ENCODE measurements around the gene FAF1. TPM values are rescaled to one million over a fixed set of nuclear protein-coding genes. Genes with fewer than 3 reads are reported as not detected.

The FAF1 gene
- total RNA-seq, 4 donors from 2014 or later, result 47.1 to 87.0 (median 79.4) TPM

DNA sequence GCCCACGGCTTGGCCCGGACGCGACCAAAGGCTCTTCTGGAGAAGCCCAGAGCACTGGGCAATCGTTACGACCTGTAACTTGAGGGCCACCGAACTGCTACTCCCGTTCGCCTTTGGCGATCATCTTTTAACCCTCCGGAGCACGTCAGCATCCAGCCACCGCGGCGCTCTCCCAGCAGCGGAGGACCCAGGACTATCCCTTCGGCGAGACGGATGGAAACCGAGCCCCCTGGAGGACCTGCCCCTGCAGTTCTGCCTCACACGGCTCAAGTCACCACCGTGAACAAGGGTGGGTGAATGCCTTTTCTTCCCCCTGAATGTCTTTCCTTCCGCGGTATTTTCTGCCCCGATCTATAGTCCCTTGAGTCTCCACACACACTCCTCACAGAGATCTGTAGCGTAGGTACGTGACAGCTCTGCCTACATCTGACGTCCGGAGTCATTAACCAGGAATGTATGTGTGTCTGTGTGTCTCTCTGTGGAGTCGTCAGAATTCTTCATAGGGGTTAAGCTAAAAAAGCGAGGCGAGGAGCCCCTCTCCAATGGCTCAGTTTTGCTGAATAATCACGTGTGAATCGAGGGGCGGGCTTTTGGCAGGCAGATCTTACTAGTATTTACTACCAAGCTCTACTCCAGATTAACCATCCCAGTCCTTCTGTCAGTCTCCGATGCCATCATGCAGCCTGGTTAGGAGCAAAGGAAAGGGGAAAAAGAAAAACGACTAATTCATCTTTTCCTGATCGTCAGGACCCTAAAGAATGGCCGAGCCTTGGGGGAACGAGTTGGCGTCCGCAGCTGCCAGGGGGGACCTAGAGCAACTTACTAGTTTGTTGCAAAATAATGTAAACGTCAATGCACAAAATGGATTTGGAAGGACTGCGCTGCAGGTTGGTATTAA lies 9.8 kb upstream of the FAF1 start, which contains the start of gene CDKN2C:
Gene CDKN2C (plus strand): TSS at position 635 of the 898 bp plus-strand sequence. CDS start 124 bp downstream, at position 759.
- intact Hi-C loops (cut with DNase I), result no loop called here
- 1 to 2% methylated on average over 34 to 40 of the region's 44 CpGs for WGBS, 2 donors
- peak; percentile 77 to 81 for DNase-seq

GRCh38 chr1:50968821-50969610 lies 8.9 kb upstream of the FAF1 start:
- intact Hi-C loops (cut with DNase I), result no loop called here
- H3K36me3 ChIP-seq, result no peaks in the 10 kb centered on the region
- no peaks in the 10 kb centered on the region for H3K9me3 ChIP-seq
- no peaks in the 10 kb centered on the region for H3K27me3 ChIP-seq
- peak; percentile 54 to 61 for DNase-seq
- peak overlapping the region; percentile 95 to 98 (median 96) for H3K27ac ChIP-seq
- peak overlapping the region; percentile 42 to 85 (median 84) for H3K4me3 ChIP-seq (replicated peaks in 1 of 3)
- no peak for TF ChIP-seq POLR2A (IDR thresholded peaks at IDR 0.05)
- TF ChIP-seq, protein P1, sequence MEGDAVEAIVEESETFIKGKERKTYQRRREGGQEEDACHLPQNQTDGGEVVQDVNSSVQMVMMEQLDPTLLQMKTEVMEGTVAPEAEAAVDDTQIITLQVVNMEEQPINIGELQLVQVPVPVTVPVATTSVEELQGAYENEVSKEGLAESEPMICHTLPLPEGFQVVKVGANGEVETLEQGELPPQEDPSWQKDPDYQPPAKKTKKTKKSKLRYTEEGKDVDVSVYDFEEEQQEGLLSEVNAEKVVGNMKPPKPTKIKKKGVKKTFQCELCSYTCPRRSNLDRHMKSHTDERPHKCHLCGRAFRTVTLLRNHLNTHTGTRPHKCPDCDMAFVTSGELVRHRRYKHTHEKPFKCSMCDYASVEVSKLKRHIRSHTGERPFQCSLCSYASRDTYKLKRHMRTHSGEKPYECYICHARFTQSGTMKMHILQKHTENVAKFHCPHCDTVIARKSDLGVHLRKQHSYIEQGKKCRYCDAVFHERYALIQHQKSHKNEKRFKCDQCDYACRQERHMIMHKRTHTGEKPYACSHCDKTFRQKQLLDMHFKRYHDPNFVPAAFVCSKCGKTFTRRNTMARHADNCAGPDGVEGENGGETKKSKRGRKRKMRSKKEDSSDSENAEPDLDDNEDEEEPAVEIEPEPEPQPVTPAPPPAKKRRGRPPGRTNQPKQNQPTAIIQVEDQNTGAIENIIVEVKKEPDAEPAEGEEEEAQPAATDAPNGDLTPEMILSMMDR (IDR thresholded peaks at IDR 0.05), result no peak
- 1 to 2% methylated on average over 16 to 28 of the region's 65 CpGs for WGBS, 2 donors
- peaks cover 8 to 9% of the 10 kb centered on the region in 2 donors for H3K4me1 ChIP-seq

More for the DNA sequence above, 9.8 kb upstream of the FAF1 start, which contains the start of gene CDKN2C:
- peak in 1 of 2 donors; percentile 74 for TF ChIP-seq POLR2A (IDR thresholded peaks at IDR 0.05)
- TF ChIP-seq, protein P1 (IDR thresholded peaks at IDR 0.05), result no peak
- H3K9me3 ChIP-seq, result no peaks in the 10 kb centered on the region
- peaks cover 8 to 9% of the 10 kb centered on the region in 2 donors for H3K4me1 ChIP-seq
- no peaks in the 10 kb centered on the region for H3K36me3 ChIP-seq
- H3K4me3 ChIP-seq (replicated peaks in 1 of 3), result peak within 1 kb of the TSS; percentile 42 to 85 (median 84)
- H3K27ac ChIP-seq, result peak within 1 kb of the TSS; percentile 95 to 98 (median 96)
- no peaks in the 10 kb centered on the region for H3K27me3 ChIP-seq

- Histone ChIP-seq H3K4me3 (replicated peaks in 1 of 3) (peak overlapping the region; percentile 42 to 85 (median 84)), H3K4me1 (peaks cover 8 to 9% of the 10 kb centered on the region in 2 donors), H3K9me3 (no peaks in the 10 kb centered on the region), H3K27me3 (no peaks in the 10 kb centered on the region), H3K36me3 (no peaks in the 10 kb centered on the region), H3K27ac (peak overlapping the region; percentile 95 to 98 (median 96))
- DNase-seq, result peak; percentile 92 to 93
- 0% methylated on average over 34 to 47 of the region's 70 CpGs for WGBS, 2 donors
- TF ChIP-seq, protein P1 (IDR thresholded peaks at IDR 0.05), result peak in 5 of 6 experiments; percentile 31 to 47 (median 36)
- TF ChIP-seq POLR2A (IDR thresholded peaks at IDR 0.05), result peak; percentile 49 to 88
- intact Hi-C loops (cut with DNase I), result no loop called here
Observed at GRCh38 chr1:50968158-50968820, 8.2 kb upstream of the FAF1 start.

DNA sequence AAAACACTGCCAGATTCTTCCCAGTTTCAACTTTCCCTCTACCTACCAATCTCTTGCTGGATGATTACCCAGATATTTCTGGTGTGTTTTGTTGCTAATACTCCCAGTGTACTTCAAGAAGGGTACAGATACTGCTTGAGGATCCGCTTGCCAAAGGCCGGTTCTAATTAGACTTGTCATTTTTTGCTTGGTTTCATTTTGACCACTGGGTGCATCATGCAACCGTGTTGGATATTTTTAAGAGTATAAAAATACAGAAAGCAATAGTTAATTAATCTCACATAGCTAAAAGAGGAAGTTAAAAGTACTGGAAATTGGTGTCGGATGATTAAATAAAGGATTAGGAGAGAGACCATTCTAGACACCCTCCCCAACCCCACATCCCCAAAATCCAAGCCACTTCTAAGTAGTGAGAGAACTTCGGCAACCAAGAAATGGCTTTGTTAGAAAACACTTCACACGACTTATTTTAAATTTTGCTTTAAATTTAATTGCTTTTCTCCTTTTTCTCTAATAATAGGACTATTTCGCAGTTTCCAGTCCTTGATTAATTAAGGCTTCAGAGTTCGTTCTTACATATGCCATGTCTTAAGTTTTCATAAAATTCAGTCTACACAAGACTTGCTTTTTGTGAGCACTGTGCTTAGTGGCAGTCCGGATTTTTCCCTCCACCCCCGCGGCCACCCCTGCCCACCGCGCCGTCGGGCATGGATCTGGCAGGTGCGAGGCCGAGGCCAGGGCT lies 7.5 kb upstream of the FAF1 start:
- intact Hi-C loops (cut with DNase I), result no loop called here
- H3K27me3 ChIP-seq, result no peaks in the 10 kb centered on the region
- peak; percentile 13 to 15 for DNase-seq
- no peaks in the 10 kb centered on the region for H3K9me3 ChIP-seq
- TF ChIP-seq, protein P1 (IDR thresholded peaks at IDR 0.05), result no peak
- TF ChIP-seq POLR2A (IDR thresholded peaks at IDR 0.05), result no peak
- H3K27ac ChIP-seq, result peak overlapping the region; percentile 95 to 98 (median 96)
- 21% methylated on average over 17 of the region's 17 CpGs for WGBS, 2 donors
- H3K4me1 ChIP-seq, result peaks cover 8 to 9% of the 10 kb centered on the region in 2 donors
- H3K4me3 ChIP-seq (replicated peaks in 1 of 3), result peak overlapping the region in 2 of 3 donors; percentile 9 to 84
- H3K36me3 ChIP-seq, result no peaks in the 10 kb centered on the region
